HepG2 (cell line): Measurements from ENCODE around the gene JAGN1. TPM values are rescaled to one million over a fixed set of nuclear protein-coding genes. Genes with fewer than 3 reads are reported as not detected.

Experiments
- ARNT2 ChIP-seq: sonication (generic); formaldehyde crosslinking; IDR thresholded peaks from 2 replicates; pipeline ENCODE4 v1.8.0; 2022; ENCODE audit warnings: mild to moderate bottlenecking, low read depth, missing genetic modification reagents, moderate library complexity
- FOXK2 ChIP-seq: fragments of 450-650 bp; IDR thresholded peaks from 2 replicates; pipeline ENCODE4 v1.6.1; 2016
- KDM2A ChIP-seq: sonication (generic); formaldehyde crosslinking; IDR thresholded peaks from 2 replicates; pipeline ENCODE4 v1.4.0; 2020; ENCODE audit warnings: low read depth, missing genetic modification reagents, borderline replicate concordance
- KMT2B ChIP-seq: IDR thresholded peaks from 2 replicates; pipeline ENCODE4 v1.6.1; 2016; ENCODE audit warnings: missing genetic modification reagents, missing compliant biosample characterization
- MED13 ChIP-seq: sonication (generic); formaldehyde crosslinking; IDR thresholded peaks from 2 replicates; pipeline ENCODE4 v1.5.0; 2020; ENCODE audit warnings: missing genetic modification reagents
- MEF2D ChIP-seq: sonication (generic); formaldehyde crosslinking; IDR thresholded peaks from 2 replicates; pipeline ENCODE4 v1.5.1; 2020; ENCODE audit warnings: mild to moderate bottlenecking, missing genetic modification reagents
- PAF1 ChIP-seq: IDR thresholded peaks from 2 replicates; pipeline ENCODE4 v1.6.1; 2016; ENCODE audit warnings: missing genetic modification reagents, missing compliant biosample characterization
- RNF2 ChIP-seq: fragments of 450-650 bp; conservative IDR thresholded peaks from 2 replicates; pipeline ENCODE4 v1.6.1; 2016; ENCODE audit warnings: low read depth
- RNF219 ChIP-seq: sonication (generic); formaldehyde crosslinking; IDR thresholded peaks from 2 replicates; pipeline ENCODE4 v1.5.0; 2020; ENCODE audit warnings: mild to moderate bottlenecking, missing genetic modification reagents
- SALL1 ChIP-seq: sonication (generic); formaldehyde crosslinking; IDR thresholded peaks from 2 replicates; pipeline ENCODE4 v1.8.0; 2022; ENCODE audit warnings: mild to moderate bottlenecking, missing genetic modification reagents
- SOX6 ChIP-seq, 2 experiments: fragments of 450-650 bp in 1 of 2; sonication (generic) in 1 of 2; formaldehyde crosslinking in 1 of 2; IDR thresholded peaks; 2 replicates each; pipeline versions ENCODE4 v1.4.0 to v1.6.1; 2017 to 2020; ENCODE audit warnings: antibody characterized with exemption in 1 of 2, mild to moderate bottlenecking in 1 of 2, missing genetic modification reagents in 1 of 2
- TSC22D2 ChIP-seq: sonication (generic); formaldehyde crosslinking; IDR thresholded peaks from 2 replicates; pipeline ENCODE4 v1.5.1; 2020; ENCODE audit warnings: missing genetic modification reagents, mild to moderate bottlenecking, borderline replicate concordance
- ZBTB7A ChIP-seq: sonication (generic); formaldehyde crosslinking; IDR thresholded peaks from 2 replicates; pipeline ENCODE4 v1.8.0; 2022; ENCODE audit warnings: mild to moderate bottlenecking, missing genetic modification reagents
- ZNF234 ChIP-seq: sonication (generic); formaldehyde crosslinking; conservative IDR thresholded peaks from 2 replicates; pipeline ENCODE4 v1.5.1; 2020; ENCODE audit warnings: mild to moderate bottlenecking, missing genetic modification reagents
- ZNF570 ChIP-seq: sonication (generic); formaldehyde crosslinking; IDR thresholded peaks from 2 replicates; pipeline ENCODE4 v1.4.0; 2020; ENCODE audit warnings: mild to moderate bottlenecking, missing genetic modification reagents, borderline replicate concordance
- ZNF615 ChIP-seq: sonication (generic); formaldehyde crosslinking; IDR thresholded peaks from 2 replicates; pipeline ENCODE4 v1.5.0; 2020; ENCODE audit warnings: mild to moderate bottlenecking, missing genetic modification reagents, borderline replicate concordance
- ZNF772 ChIP-seq: sonication (generic); formaldehyde crosslinking; IDR thresholded peaks from 2 replicates; pipeline ENCODE4 v1.5.0; 2020; ENCODE audit warnings: mild to moderate bottlenecking, missing genetic modification reagents
- ZNF788 ChIP-seq: sonication (generic); formaldehyde crosslinking; IDR thresholded peaks from 2 replicates; pipeline ENCODE4 v1.5.0; 2020; ENCODE audit warnings: mild to moderate bottlenecking, missing genetic modification reagents, borderline replicate concordance
- ZNF816 ChIP-seq: sonication (generic); formaldehyde crosslinking; IDR thresholded peaks from 2 replicates; pipeline ENCODE4 v1.8.0; 2022; ENCODE audit warnings: missing genetic modification reagents, mild to moderate bottlenecking, borderline replicate concordance
- polyA plus RNA-seq, 8 experiments: library from polyadenylated mRNA; depleted of rRNA in 3 of 8; stranded (reverse) in 7 of 8; unstranded in 1 of 8; fragments of >200 nt; fragmentation: Illumina TruSeq in 4 of 8; extraction: Trizol in 4 of 8; gene quantifications; 2 replicates each; pipeline versions ENCODE4 v1.2.1 to v1.2.3, GENCODE V29; 2011 to 2016; ENCODE audit warnings: low read depth in 4 of 8, missing spikeins in 1 of 8, mixed read lengths in 1 of 8; ENCODE audit not compliant: insufficient read depth in 1 of 8
- total RNA-seq, 5 experiments: library from RNA; depleted of rRNA; stranded (reverse); fragments of >200 nt; fragmentation: Illumina TruSeq; extraction: Trizol; gene quantifications; 2 replicates each; pipeline ENCODE4 v1.2.3, GENCODE V29; 2016; ENCODE audit warnings: low read depth in 1 of 5
- TF ChIP-seq, protein P1 (sequence below): sonication (generic); formaldehyde crosslinking; IDR thresholded peaks from 2 replicates; pipeline ENCODE4 v1.4.0; 2020; ENCODE audit warnings: missing genetic modification reagents
- TF ChIP-seq, protein P2 (sequence below): sonication (generic); formaldehyde crosslinking; IDR thresholded peaks from 2 replicates; pipeline ENCODE4 v1.5.0; 2020; ENCODE audit warnings: mild to moderate bottlenecking, missing genetic modification reagents

Gene JAGN1
- total and polyA plus RNA-seq, 2 of the 13 experiments (the other 11 are each of a cell fraction or from before 2014, with no cell fraction given) = 49.9 to 50.9 TPM

GRCh38 chr3:9932843-9933560 lies 42.6 kb downstream of the JAGN1 start (continued):
- TF ChIP-seq ARNT2 (CRISPR knock-in tag) (peak; percentile 81), TSC22D2 (CRISPR knock-in tag) (0 out of 2 replicates have a peak, but pooled peaks have one; percentile 48), ZBTB7A (CRISPR knock-in tag) (peak; percentile 86), KMT2B (CRISPR knock-in tag) (no peak; the same call in 1 of the 2 replicates), SALL1 (peak; percentile 77), MEF2D (CRISPR knock-in tag) (no peak), FOXK2 (no peak), PAF1 (no peak), ZNF816 (no peak), RNF219 (CRISPR knock-in tag) (no peak), ZNF570 (CRISPR knock-in tag) (peak; percentile 61), ZNF788 (CRISPR knock-in tag) (peak; percentile 79; the same call in 1 of the 2 replicates), MED13 (CRISPR knock-in tag) (peak; percentile 48; the same call in 1 of the 2 replicates), ZNF772 (CRISPR knock-in tag) (peak; percentile 73), ZNF234 (CRISPR knock-in tag) (peak; percentile 68), ZNF615 (CRISPR knock-in tag) (no peak), SOX6 (IDR thresholded peaks at IDR 0.05) (no peak), SOX6 (CRISPR knock-in tag; IDR thresholded peaks at IDR 0.05) (peak; percentile 58), RNF2 (peak; percentile 91), KDM2A (CRISPR knock-in tag) (peak; percentile 62)
- TF ChIP-seq, protein P1, sequence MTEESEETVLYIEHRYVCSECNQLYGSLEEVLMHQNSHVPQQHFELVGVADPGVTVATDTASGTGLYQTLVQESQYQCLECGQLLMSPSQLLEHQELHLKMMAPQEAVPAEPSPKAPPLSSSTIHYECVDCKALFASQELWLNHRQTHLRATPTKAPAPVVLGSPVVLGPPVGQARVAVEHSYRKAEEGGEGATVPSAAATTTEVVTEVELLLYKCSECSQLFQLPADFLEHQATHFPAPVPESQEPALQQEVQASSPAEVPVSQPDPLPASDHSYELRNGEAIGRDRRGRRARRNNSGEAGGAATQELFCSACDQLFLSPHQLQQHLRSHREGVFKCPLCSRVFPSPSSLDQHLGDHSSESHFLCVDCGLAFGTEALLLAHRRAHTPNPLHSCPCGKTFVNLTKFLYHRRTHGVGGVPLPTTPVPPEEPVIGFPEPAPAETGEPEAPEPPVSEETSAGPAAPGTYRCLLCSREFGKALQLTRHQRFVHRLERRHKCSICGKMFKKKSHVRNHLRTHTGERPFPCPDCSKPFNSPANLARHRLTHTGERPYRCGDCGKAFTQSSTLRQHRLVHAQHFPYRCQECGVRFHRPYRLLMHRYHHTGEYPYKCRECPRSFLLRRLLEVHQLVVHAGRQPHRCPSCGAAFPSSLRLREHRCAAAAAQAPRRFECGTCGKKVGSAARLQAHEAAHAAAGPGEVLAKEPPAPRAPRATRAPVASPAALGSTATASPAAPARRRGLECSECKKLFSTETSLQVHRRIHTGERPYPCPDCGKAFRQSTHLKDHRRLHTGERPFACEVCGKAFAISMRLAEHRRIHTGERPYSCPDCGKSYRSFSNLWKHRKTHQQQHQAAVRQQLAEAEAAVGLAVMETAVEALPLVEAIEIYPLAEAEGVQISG (CRISPR knock-in tag) = peak; percentile 59
- TF ChIP-seq, protein P2, sequence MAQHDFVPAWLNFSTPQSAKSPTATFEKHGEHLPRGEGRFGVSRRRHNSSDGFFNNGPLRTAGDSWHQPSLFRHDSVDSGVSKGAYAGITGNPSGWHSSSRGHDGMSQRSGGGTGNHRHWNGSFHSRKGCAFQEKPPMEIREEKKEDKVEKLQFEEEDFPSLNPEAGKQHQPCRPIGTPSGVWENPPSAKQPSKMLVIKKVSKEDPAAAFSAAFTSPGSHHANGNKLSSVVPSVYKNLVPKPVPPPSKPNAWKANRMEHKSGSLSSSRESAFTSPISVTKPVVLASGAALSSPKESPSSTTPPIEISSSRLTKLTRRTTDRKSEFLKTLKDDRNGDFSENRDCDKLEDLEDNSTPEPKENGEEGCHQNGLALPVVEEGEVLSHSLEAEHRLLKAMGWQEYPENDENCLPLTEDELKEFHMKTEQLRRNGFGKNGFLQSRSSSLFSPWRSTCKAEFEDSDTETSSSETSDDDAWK (CRISPR knock-in tag) = no peak
